Neuronal stem cell (in vitro differentiated cells): ENCODE measurements around the gene ALDH3B1.
A peak's percentile ranks its signal among the peaks of the same experiment; 100 is the strongest.

ENCODE experiments used
- DNase-seq: peaks from one replicate; pipeline ENCODE4 v3.0.0-alpha.2; 2013; ENCODE audit warnings: low spot score
- H2AFZ ChIP-seq: one replicate; pipeline ENCODE4 v1.6.1; 2013; ENCODE audit warnings: mild to moderate bottlenecking, low read length, inconsistent platforms
- H2AK5ac ChIP-seq: 2 replicates; pipeline ENCODE4 v1.6.1; 2013; ENCODE audit warnings: low read depth, mild to moderate bottlenecking, inconsistent platforms, low read length, moderate library complexity, mixed read lengths
- H2BK120ac ChIP-seq: 2 replicates; pipeline ENCODE4 v1.6.1; 2013; ENCODE audit warnings: low read depth, mild to moderate bottlenecking, inconsistent platforms, low read length, moderate library complexity, mixed read lengths
- H2BK12ac ChIP-seq: one replicate; pipeline ENCODE4 v1.6.1; 2013; ENCODE audit warnings: low read length, inconsistent platforms
- H2BK15ac ChIP-seq: 2 replicates; pipeline ENCODE4 v1.6.1; 2013; ENCODE audit warnings: mild to moderate bottlenecking, low read length, inconsistent platforms, mixed read lengths
- H2BK5ac ChIP-seq: one replicate; pipeline ENCODE4 v1.6.1; 2013; ENCODE audit warnings: inconsistent platforms, mild to moderate bottlenecking, low read length, moderate library complexity
- H3K14ac ChIP-seq: one replicate; pipeline ENCODE4 v1.6.1; 2013; ENCODE audit warnings: low read length, inconsistent platforms
- H3K18ac ChIP-seq: 2 replicates; pipeline ENCODE4 v1.6.1; 2013; ENCODE audit warnings: low read length, inconsistent platforms
- H3K23ac ChIP-seq: 2 replicates; pipeline ENCODE4 v1.6.1; 2013; ENCODE audit warnings: low read depth, mild to moderate bottlenecking, mixed read lengths, low read length, inconsistent platforms; ENCODE audit not compliant: poor library complexity
- H3K27ac ChIP-seq: replicated peaks from 3 replicates; pipeline ENCODE4 v1.5.1; 2013; ENCODE audit warnings: low read length, inconsistent platforms
- H3K27me3 ChIP-seq, 3 experiments: 2 replicates each; pipeline ENCODE4 v1.6.1; 2013; ENCODE audit warnings: low read length in 3 of 3, mild to moderate bottlenecking in 2 of 3, inconsistent platforms in 1 of 3, low read depth in 1 of 3, mixed read lengths in 1 of 3, moderate library complexity in 1 of 3; ENCODE audit not compliant: control insufficient read depth in 3 of 3, insufficient read depth in 3 of 3
- H3K36me3 ChIP-seq, 2 donors: replicated peaks in 1 of 2; 2 replicates each; pipeline ENCODE4 v1.6.1; 2013; ENCODE audit warnings: low read length in 2 of 2; ENCODE audit not compliant: control insufficient read depth in 2 of 2, insufficient read depth in 2 of 2
- H3K4ac ChIP-seq: 2 replicates; pipeline ENCODE4 v1.6.1; 2013; ENCODE audit warnings: inconsistent platforms, mild to moderate bottlenecking, low read length, moderate library complexity
- H3K4me1 ChIP-seq, 2 donors: 1 replicate in 1 of 2; 2 replicates in 1 of 2; pipeline ENCODE4 v1.6.1; 2013; ENCODE audit warnings: low read length in 2 of 2, low read depth in 1 of 2; ENCODE audit not compliant: control insufficient read depth in 2 of 2, insufficient read depth in 1 of 2
- H3K4me2 ChIP-seq: one replicate; pipeline ENCODE4 v1.6.1; 2013; ENCODE audit warnings: mild to moderate bottlenecking, low read length, inconsistent platforms; ENCODE audit not compliant: insufficient read depth, poor library complexity, severe bottlenecking
- H3K4me3 ChIP-seq, 2 donors: 2 replicates each; pipeline ENCODE4 v1.5.1; 2013; ENCODE audit warnings: low read length in 2 of 2, mild to moderate bottlenecking in 2 of 2, inconsistent platforms in 1 of 2, moderate library complexity in 1 of 2
- H3K79me1 ChIP-seq: one replicate; pipeline ENCODE4 v1.6.1; 2013; ENCODE audit warnings: low read depth, mild to moderate bottlenecking, inconsistent platforms, low read length, moderate library complexity
- H3K9ac ChIP-seq: one replicate; pipeline ENCODE4 v1.6.1; 2013; ENCODE audit warnings: mild to moderate bottlenecking, low read depth, low read length, inconsistent platforms; ENCODE audit not compliant: poor library complexity
- H3K9me3 ChIP-seq, 2 donors: replicated peaks in 1 of 2; 2 replicates each; pipeline versions ENCODE3 to v1.6.1; 2013; ENCODE audit warnings: low read length in 2 of 2, mild to moderate bottlenecking in 2 of 2, inconsistent platforms in 1 of 2, low read depth in 1 of 2, mixed read lengths in 1 of 2, moderate library complexity in 1 of 2; ENCODE audit not compliant: control insufficient read depth in 2 of 2, insufficient read depth in 1 of 2
- H4K8ac ChIP-seq: one replicate; pipeline ENCODE4 v1.6.1; 2013; ENCODE audit warnings: low read depth, mild to moderate bottlenecking, inconsistent platforms, low read length, moderate library complexity
- H4K91ac ChIP-seq: one replicate; pipeline ENCODE4 v1.6.1; 2013; ENCODE audit warnings: low read length, low read depth, mild to moderate bottlenecking, inconsistent platforms; ENCODE audit not compliant: poor library complexity
- WGBS, 2 donors: extraction: QIAGEN DNeasy Blood & Tissue Kit; methylation state at CpG; one replicate each; pipeline ENCODE4 v1.1.7; 2013; ENCODE audit warnings: missing lambda C conversion rate in 2 of 2, mixed read lengths in 1 of 2; ENCODE audit not compliant: insufficient read length in 2 of 2, insufficient replicate concordance in 1 of 2; ENCODE audit errors: extremely low coverage in 2 of 2; 5-methylcytosine and 5-hydroxymethylcytosine counted together

ALDH3B1 gene

GRCh38 chr11:68041617-68042218 is 31.6 kb downstream of the ALDH3B1 start:
- H3K27ac ChIP-seq = no peak overlapping the region
- H3K14ac ChIP-seq = no peak overlapping the region
- no peak overlapping the region for H3K4me3 ChIP-seq
- peaks cover 2% of the 10 kb centered on the region for H3K79me1 ChIP-seq
- no peak overlapping the region for H2BK120ac ChIP-seq
- peak overlapping the region; percentile 94 for H2BK15ac ChIP-seq
- H2AK5ac ChIP-seq = peak overlapping the region; percentile 86
- no peak overlapping the region for H4K8ac ChIP-seq
- peak overlapping the region; percentile 61 for H2BK5ac ChIP-seq
- H2BK12ac ChIP-seq = no peak overlapping the region
- peak overlapping the region; percentile 47 for H3K23ac ChIP-seq
- H3K18ac ChIP-seq = peak overlapping the region; percentile 33
- no peak overlapping the region for H4K91ac ChIP-seq
- DNase-seq = no peak
- no peaks in the 10 kb centered on the region for H3K27me3 ChIP-seq
- H2AFZ ChIP-seq = peak overlapping the region; percentile 84
- H3K4me1 ChIP-seq = peaks cover 13 to 34% of the 10 kb centered on the region in 2 donors
- no peak overlapping the region for H3K4ac ChIP-seq
- no peak overlapping the region for H3K4me2 ChIP-seq
- H3K9ac ChIP-seq = peak overlapping the region; percentile 34
- no CpG with 5 or more reads among the region's 12 CpGs for WGBS, 2 donors
- H3K9me3 ChIP-seq = no peaks in the 10 kb centered on the region
- peaks cover 2 to 4% of the 10 kb centered on the region in 2 donors for H3K36me3 ChIP-seq

- peaks cover 2% of the 10 kb centered on the region for H3K79me1 ChIP-seq
- no peak overlapping the region for H4K8ac ChIP-seq
- no peaks in the 10 kb centered on the region for H3K9me3 ChIP-seq
- no peak overlapping the region for H3K4me3 ChIP-seq
- DNase-seq = no peak
- H3K27me3 ChIP-seq = no peaks in the 10 kb centered on the region
- H3K14ac ChIP-seq = peak overlapping the region; percentile 64
- H2BK5ac ChIP-seq = no peak overlapping the region
- peak overlapping the region; percentile 58 for H3K18ac ChIP-seq
- H3K9ac ChIP-seq = no peak overlapping the region
- H2AK5ac ChIP-seq = peak overlapping the region; percentile 40
- H2BK15ac ChIP-seq = peak overlapping the region; percentile 43
- H3K27ac ChIP-seq = no peak overlapping the region
- H3K4me2 ChIP-seq = no peak overlapping the region
- H3K23ac ChIP-seq = no peak overlapping the region
- peaks cover 13 to 32% of the 10 kb centered on the region in 2 donors for H3K4me1 ChIP-seq
- H4K91ac ChIP-seq = no peak overlapping the region
- H2BK120ac ChIP-seq = no peak overlapping the region
- peak overlapping the region; percentile 30 for H2BK12ac ChIP-seq
- H3K4ac ChIP-seq = no peak overlapping the region
- no peaks in the 10 kb centered on the region for H3K36me3 ChIP-seq
- WGBS, 2 donors = no CpG with 5 or more reads among the region's 27 CpGs
- peak overlapping the region; percentile 84 for H2AFZ ChIP-seq
Measured at GRCh38 chr11:68042219-68043028, 32.3 kb downstream of the ALDH3B1 start.

- no peak overlapping the region for H3K14ac ChIP-seq
- peaks cover 2% of the 10 kb centered on the region for H3K79me1 ChIP-seq
- H3K36me3 ChIP-seq = no peaks in the 10 kb centered on the region
- H2BK120ac ChIP-seq = no peak overlapping the region
- peak overlapping the region; percentile 40 for H2AK5ac ChIP-seq
- H3K27ac ChIP-seq = no peak overlapping the region
- no peak overlapping the region for H2BK5ac ChIP-seq
- peak overlapping the region; percentile 58 for H3K18ac ChIP-seq
- no peak overlapping the region for H4K8ac ChIP-seq
- no peak for DNase-seq
- no peak overlapping the region for H3K4me2 ChIP-seq
- H2AFZ ChIP-seq = peak overlapping the region; percentile 84
- no peak overlapping the region for H3K9ac ChIP-seq
- H3K4me1 ChIP-seq = peaks cover 13 to 28% of the 10 kb centered on the region in 2 donors
- H2BK12ac ChIP-seq = no peak overlapping the region
- no CpG with 5 or more reads among the region's 8 CpGs for WGBS, 2 donors
- no peaks in the 10 kb centered on the region for H3K27me3 ChIP-seq
- no peaks in the 10 kb centered on the region for H3K9me3 ChIP-seq
- no peak overlapping the region for H3K4me3 ChIP-seq
- no peak overlapping the region for H3K23ac ChIP-seq
- H3K4ac ChIP-seq = no peak overlapping the region
- H2BK15ac ChIP-seq = peak overlapping the region; percentile 75
- no peak overlapping the region for H4K91ac ChIP-seq
Measured at GRCh38 chr11:68043029-68043348, 32.9 kb downstream of the ALDH3B1 start.

DNA sequence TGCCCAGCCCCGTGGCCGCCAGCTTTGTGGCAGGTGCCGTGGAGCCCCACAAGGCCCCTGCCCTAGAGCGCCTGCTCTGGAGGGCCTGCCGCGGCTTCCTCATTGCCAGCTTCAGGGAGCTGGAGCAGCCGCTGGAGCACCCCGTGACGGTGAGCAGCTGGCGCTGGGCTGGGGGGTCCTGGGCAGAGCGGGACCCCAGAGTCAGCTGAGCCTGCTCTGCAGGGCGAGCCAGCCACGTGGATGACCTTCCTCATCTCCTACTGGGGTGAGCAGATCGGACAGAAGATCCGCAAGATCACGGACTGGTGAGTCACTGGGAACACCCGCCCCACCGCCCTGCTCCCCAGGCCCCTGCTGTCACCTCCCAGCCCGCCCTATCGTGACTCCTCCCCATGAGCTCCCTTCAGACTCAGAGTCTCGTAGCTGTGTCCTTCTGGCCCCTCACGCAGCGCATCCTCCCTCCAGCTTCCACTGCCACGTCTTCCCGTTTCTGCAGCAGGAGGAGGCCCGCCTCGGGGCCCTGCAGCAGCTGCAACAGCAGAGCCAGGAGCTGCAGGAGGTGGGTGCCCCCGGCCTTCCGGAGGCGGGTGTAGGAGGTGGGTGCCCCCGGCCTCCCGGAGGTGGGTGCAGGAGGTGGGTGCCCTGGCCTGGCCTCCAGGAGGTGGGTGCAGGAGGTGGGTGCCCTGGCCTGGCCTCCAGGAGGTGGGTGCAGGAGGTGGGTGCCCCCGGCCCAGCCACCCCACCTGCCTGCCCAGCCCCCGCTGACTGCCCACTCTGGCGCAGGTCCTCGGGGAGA is 33.4 kb downstream of the ALDH3B1 start:
- H3K27ac ChIP-seq = no peak overlapping the region
- no peak overlapping the region for H3K9ac ChIP-seq
- peaks cover 9 to 23% of the 10 kb centered on the region in 2 donors for H3K4me1 ChIP-seq
- H2AFZ ChIP-seq = peak overlapping the region; percentile 84
- H3K14ac ChIP-seq = peak overlapping the region; percentile 94
- no peak overlapping the region for H4K91ac ChIP-seq
- H2BK120ac ChIP-seq = peak overlapping the region; percentile 56
- H3K4me2 ChIP-seq = no peak overlapping the region
- H2BK5ac ChIP-seq = no peak overlapping the region
- peak overlapping the region; percentile 1 for H3K23ac ChIP-seq
- no peaks in the 10 kb centered on the region for H3K36me3 ChIP-seq
- no CpG with 5 or more reads among the region's 36 CpGs for WGBS, 2 donors
- DNase-seq = no peak
- no peaks in the 10 kb centered on the region for H3K27me3 ChIP-seq
- H2BK15ac ChIP-seq = peak overlapping the region; percentile 75
- H3K79me1 ChIP-seq = peaks cover 2% of the 10 kb centered on the region
- H4K8ac ChIP-seq = no peak overlapping the region
- no peak overlapping the region for H2BK12ac ChIP-seq
- no peaks in the 10 kb centered on the region for H3K9me3 ChIP-seq
- no peak overlapping the region for H3K4me3 ChIP-seq
- H2AK5ac ChIP-seq = peak overlapping the region; percentile 40
- H3K4ac ChIP-seq = no peak overlapping the region
- H3K18ac ChIP-seq = peak overlapping the region; percentile 35
